Pancreas (tissue), 10 donors: Measurements from ENCODE around the gene TTLL13. TPM values are rescaled to one million over a fixed set of nuclear protein-coding genes. Genes with fewer than 3 reads are reported as not detected.

ENCODE experiments used
- ATAC-seq, 4 donors: fragments of 200-7000 bp; cut with Tn5 transposase; one replicate each; pipeline versions ENCODE4 v1.8.0 to v1.9.1; 2020; ENCODE audit warnings: mild to moderate bottlenecking in 4 of 4, moderate library complexity in 4 of 4
- DNase-seq, 6 donors: peaks; one replicate each; pipeline ENCODE4 v3.0.0-alpha.2; 2020
- FAIRE-seq: peaks from 2 replicates; lab custom pipeline; 2012; peaks lifted over from hg19 to GRCh38; lab: Jason Lieb, UNC
- H3K27ac ChIP-seq, 4 donors: fragments of 200-600 bp; sonication (generic); 1 replicate in 3 of 4; 2 replicates in 1 of 4; pipeline versions ENCODE4 v1.5.0 to v1.8.0; 2020
- H3K27me3 ChIP-seq, 4 donors: fragments of 200-600 bp; one replicate each; pipeline ENCODE4 v1.8.0; 2021
- H3K36me3 ChIP-seq, 3 donors: fragments of 200-600 bp; sonication (generic) in 1 of 3; one replicate each; pipeline versions ENCODE4 v1.5.0 to v1.8.0; 2020 to 2021
- H3K4me1 ChIP-seq, 3 donors: fragments of 200-600 bp; one replicate each; pipeline ENCODE4 v1.8.0; 2021
- H3K4me3 ChIP-seq, 4 donors: fragments of 200-600 bp; sonication (generic) in 2 of 4; one replicate each; pipeline versions ENCODE4 v1.5.0 to v1.8.0; 2020 to 2021
- H3K9me3 ChIP-seq, 4 donors: fragments of 200-600 bp; one replicate each; pipeline ENCODE4 v1.8.0; 2021
- WGBS, 2 donors: extraction: QIAGEN DNeasy Blood & Tissue Kit; methylation state at CpG; one replicate each; pipeline ENCODE4 v1.1.7; 2013; 5-methylcytosine and 5-hydroxymethylcytosine counted together
- intact Hi-C, 3 donors: fragments of 100-400 bp; cut with DNase I; formaldehyde crosslinking; loops; one replicate each; pipeline versions ENCODE4 v1.11.1 to v1.14.2; 2022
- polyA plus RNA-seq, 2 donors: library from polyadenylated mRNA; stranded (reverse); fragments of 200-250 nt; gene quantifications; one replicate each; pipeline ENCODE4 v1.2.3, GENCODE V29; 2013
- total RNA-seq, 6 donors: library from RNA; stranded (reverse); fragmentation: NEBNext Ultra II Directional in 4 of 6; extraction: Animal tissue kit (Norgen Biotek cat#: 25700) in 4 of 6; gene quantifications; one replicate each; pipeline versions ENCODE4 v1.2.1 to v1.2.4, GENCODE V29; 2021 to 2023
- TF ChIP-seq, protein P1 (sequence below), 4 donors: fragments of 200-600 bp; sonication (generic) in 3 of 4; IDR thresholded peaks; one replicate each; pipeline versions ENCODE4 v1.5.0 to v1.8.0; 2021; ENCODE audit warnings: antibody characterized with exemption in 4 of 4
- donor health status: healthy with polysubstance abuse.
- donor health status: DM: no; HTN: no; CAD: no; lungs with moderate emphysema.
- donor health status: DM: no; HTN: no; CAD: no.
- donor health status: control.
- donor health status: control.
- donor health status: Bipolar disorder and iron deficiency.
- donor health status: DM: yes; HTN: yes; CAD: no.
- donor health status: DM: no; HTN: no; CAD: no.
- donor health status: DM: no; HTN: no; CAD: no.
- donor health status: DM: yes; HTN: yes; CAD: no.

TTLL13 gene
- total and polyA plus RNA-seq, 8 donors = 0.19 to 2.4 (median 0.43) TPM; not detected in 2

GRCh38 chr15:90233387-90234095 lies 15.8 kb upstream of the TTLL13 start, which contains the start of gene CIB1:
Gene CIB1, minus strand, starts transcription at chr15:90233941. Its CDS starts 56 bp downstream, at chr15:90233885.
- Histone ChIP-seq H3K36me3 (peaks cover 0 to 15% (median 3%) of the 10 kb centered on the region in 3 donors), H3K4me3 (peak within 1 kb of the TSS; percentile 60 to 90 (median 74)), H3K27me3 (no peaks in the 10 kb centered on the region), H3K4me1 (peaks cover 23 to 40% (median 33%) of the 10 kb centered on the region in 3 donors), H3K27ac (peak within 1 kb of the TSS; percentile 87 to 98 (median 93)), H3K9me3 (no peaks in the 10 kb centered on the region)
- intact Hi-C loops = no loop called here
- TF ChIP-seq, protein P1, sequence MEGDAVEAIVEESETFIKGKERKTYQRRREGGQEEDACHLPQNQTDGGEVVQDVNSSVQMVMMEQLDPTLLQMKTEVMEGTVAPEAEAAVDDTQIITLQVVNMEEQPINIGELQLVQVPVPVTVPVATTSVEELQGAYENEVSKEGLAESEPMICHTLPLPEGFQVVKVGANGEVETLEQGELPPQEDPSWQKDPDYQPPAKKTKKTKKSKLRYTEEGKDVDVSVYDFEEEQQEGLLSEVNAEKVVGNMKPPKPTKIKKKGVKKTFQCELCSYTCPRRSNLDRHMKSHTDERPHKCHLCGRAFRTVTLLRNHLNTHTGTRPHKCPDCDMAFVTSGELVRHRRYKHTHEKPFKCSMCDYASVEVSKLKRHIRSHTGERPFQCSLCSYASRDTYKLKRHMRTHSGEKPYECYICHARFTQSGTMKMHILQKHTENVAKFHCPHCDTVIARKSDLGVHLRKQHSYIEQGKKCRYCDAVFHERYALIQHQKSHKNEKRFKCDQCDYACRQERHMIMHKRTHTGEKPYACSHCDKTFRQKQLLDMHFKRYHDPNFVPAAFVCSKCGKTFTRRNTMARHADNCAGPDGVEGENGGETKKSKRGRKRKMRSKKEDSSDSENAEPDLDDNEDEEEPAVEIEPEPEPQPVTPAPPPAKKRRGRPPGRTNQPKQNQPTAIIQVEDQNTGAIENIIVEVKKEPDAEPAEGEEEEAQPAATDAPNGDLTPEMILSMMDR (IDR thresholded peaks at IDR 0.05) = no peak
- FAIRE-seq = no peak
- ATAC-seq = peak; percentile 80 to 90 (median 85)
- DNase-seq = peak; percentile 98 to 99 (median 99)
- WGBS, 2 donors = 0 to 1% methylated on average over 54 to 63 of the region's 63 CpGs

GRCh38 chr15:90234096-90234988 lies 15.0 kb upstream of the TTLL13 start, which contains the start of gene GDPGP1:
Gene GDPGP1, plus strand, starts transcription at chr15:90234209. Its CDS starts 6,700 bp downstream, at chr15:90240909.
- Histone ChIP-seq H3K36me3 (peaks cover 0 to 8% (median 0%) of the 10 kb centered on the region in 3 donors), H3K4me3 (peak within 1 kb of the TSS; percentile 60 to 90 (median 74)), H3K27me3 (no peaks in the 10 kb centered on the region), H3K9me3 (no peaks in the 10 kb centered on the region), H3K27ac (peak within 1 kb of the TSS; percentile 87 to 98 (median 93)), H3K4me1 (peaks cover 15 to 33% (median 25%) of the 10 kb centered on the region in 3 donors)
- DNase-seq (peak in 2 of 6 donors; percentile 12 to 31), ATAC-seq (no peak), FAIRE-seq (no peak)
- intact Hi-C loops = no loop called here
- TF ChIP-seq, protein P1 (IDR thresholded peaks at IDR 0.05) = no peak
- WGBS, 2 donors = 2% methylated on average over 43 to 49 of the region's 49 CpGs

DNA sequence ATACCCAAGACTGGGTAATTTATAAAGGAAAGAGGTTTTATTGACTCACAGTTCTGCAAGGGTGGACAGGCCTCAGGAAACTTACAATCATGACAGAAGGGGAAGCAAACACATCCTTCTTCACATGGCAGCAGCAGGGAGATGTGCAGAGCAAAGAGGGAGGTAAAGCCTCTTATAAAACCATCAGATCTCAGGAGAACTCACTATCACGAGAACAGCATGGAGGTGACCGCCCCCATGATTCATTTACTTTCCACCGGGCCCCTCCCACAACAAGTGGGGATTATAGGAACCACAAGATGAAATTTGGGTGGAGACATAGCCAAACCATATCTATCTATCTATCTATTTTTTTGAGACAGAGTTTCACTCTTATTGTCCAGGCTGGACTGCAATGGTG lies 10.0 kb upstream of the TTLL13 start:
- Histone ChIP-seq H3K27ac (no peak overlapping the region), H3K4me1 (peaks cover 0 to 3% (median 0%) of the 10 kb centered on the region in 3 donors), H3K9me3 (no peaks in the 10 kb centered on the region), H3K36me3 (peaks cover 0 to 4% (median 0%) of the 10 kb centered on the region in 3 donors), H3K4me3 (no peak overlapping the region), H3K27me3 (no peaks in the 10 kb centered on the region)
- FAIRE-seq (no peak), DNase-seq (no peak), ATAC-seq (no peak)
- TF ChIP-seq, protein P1 (IDR thresholded peaks at IDR 0.05) = no peak
- 85 to 86% methylated on average over 3 of the region's 3 CpGs for WGBS, 2 donors
- intact Hi-C loops = no loop called here

DNA sequence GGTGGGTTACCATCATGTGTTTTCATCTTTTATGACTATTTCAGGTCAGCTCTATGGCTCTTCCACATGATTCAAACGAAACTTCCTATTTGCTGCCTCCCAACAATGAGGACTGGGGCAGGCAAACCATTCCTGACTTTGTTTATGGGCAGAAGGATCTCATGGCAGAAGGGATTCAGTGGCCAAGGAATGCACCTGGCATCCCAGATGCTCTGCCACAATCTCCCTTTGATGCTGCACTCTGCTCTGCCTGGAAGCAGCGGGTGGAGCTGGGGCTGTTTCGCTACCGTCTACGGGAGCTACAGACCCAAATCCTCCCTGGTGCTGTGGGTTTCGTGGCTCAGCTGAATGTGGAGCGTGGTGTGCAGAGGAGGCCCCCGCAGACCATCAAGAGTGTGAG lies 8.5 kb upstream of the TTLL13 start:
- H3K36me3 ChIP-seq = peaks cover 0 to 4% (median 0%) of the 10 kb centered on the region in 3 donors
- no peak for FAIRE-seq

More for the DNA sequence above, 8.5 kb upstream of the TTLL13 start:
- Histone ChIP-seq H3K4me3 (no peak overlapping the region), H3K4me1 (no peaks in the 10 kb centered on the region), H3K27ac (no peak overlapping the region), H3K9me3 (no peaks in the 10 kb centered on the region), H3K27me3 (no peaks in the 10 kb centered on the region)
- TF ChIP-seq, protein P1 (IDR thresholded peaks at IDR 0.05) = no peak
- ATAC-seq (no peak), DNase-seq (no peak)
- WGBS, 2 donors = 92 to 93% methylated on average over 8 of the region's 8 CpGs
- intact Hi-C loops = no loop called here
